OCI-LY1 (cell line): Measurements from ENCODE around the gene ZRANB2.

Experiments used
- H2AFZ ChIP-seq: fragments of 200-600 bp; sonication (generic), shearing (Covaris generic); 2 replicates; pipeline ENCODE4 v1.6.0; 2014; ENCODE audit warnings: antibody characterized with exemption, mild to moderate bottlenecking, low read length
- H3F3A ChIP-seq: fragments of 200-600 bp; sonication (generic), shearing (Covaris generic); 2 replicates; pipeline ENCODE4 v1.6.0; 2014; ENCODE audit warnings: mild to moderate bottlenecking, antibody characterized with exemption, low read length, moderate library complexity; ENCODE audit not compliant: insufficient read depth
- H3K27ac ChIP-seq: fragments of 200-600 bp; sonication (generic); 2 replicates; pipeline ENCODE4 v1.5.1; 2014; ENCODE audit warnings: low read length, mixed run types, mild to moderate bottlenecking, low read depth; ENCODE audit not compliant: poor library complexity, severe bottlenecking
- H3K27me3 ChIP-seq: fragments of 200-600 bp; sonication (generic); 2 replicates; pipeline ENCODE4 v1.6.0; 2014; ENCODE audit warnings: antibody characterized with exemption, mild to moderate bottlenecking, low read length, moderate library complexity; ENCODE audit not compliant: insufficient read depth
- H3K36me3 ChIP-seq: fragments of 200-600 bp; sonication (generic); 2 replicates; pipeline ENCODE4 v1.6.1; 2014; ENCODE audit warnings: mild to moderate bottlenecking, antibody characterized with exemption, low read length, moderate library complexity, mixed read lengths; ENCODE audit not compliant: insufficient read depth
- H3K4me1 ChIP-seq: fragments of 200-600 bp; sonication (generic); 2 replicates; pipeline ENCODE4 v1.5.1; 2014; ENCODE audit warnings: mild to moderate bottlenecking, low read length, moderate library complexity; ENCODE audit not compliant: insufficient read depth, severe bottlenecking
- H3K4me2 ChIP-seq: fragments of 200-600 bp; sonication (generic), shearing (Covaris generic); 2 replicates; pipeline ENCODE4 v1.6.1; 2014; ENCODE audit warnings: low read length
- H3K4me3 ChIP-seq: fragments of 200-600 bp; sonication (generic); 2 replicates; pipeline ENCODE4 v1.5.1; 2014; ENCODE audit warnings: low read length, low read depth, mild to moderate bottlenecking, mixed read lengths; ENCODE audit not compliant: poor library complexity, severe bottlenecking
- H3K79me2 ChIP-seq: fragments of 200-600 bp; shearing (Covaris generic); 2 replicates; pipeline ENCODE4 v1.6.1; 2016; ENCODE audit warnings: mixed run types, low read length, mixed read lengths; ENCODE audit not compliant: insufficient read depth
- H3K9ac ChIP-seq: fragments of 200-600 bp; sonication (generic), shearing (Covaris generic); 2 replicates; pipeline ENCODE4 v1.6.1; 2014; ENCODE audit warnings: mild to moderate bottlenecking, low read length, mixed read lengths
- H3K9me2 ChIP-seq: fragments of 200-600 bp; sonication (generic), shearing (Covaris generic); 2 replicates; pipeline ENCODE4 v1.6.1; 2014; ENCODE audit warnings: low read depth, mild to moderate bottlenecking, low read length, mixed read lengths
- H3K9me3 ChIP-seq: fragments of 200-600 bp; shearing (Covaris generic); 2 replicates; pipeline ENCODE4 v1.6.1; 2014; ENCODE audit warnings: low read length, mixed read lengths
- H4K20me1 ChIP-seq: fragments of 200-600 bp; sonication (generic), shearing (Covaris generic); 2 replicates; pipeline ENCODE4 v1.6.0; 2016; ENCODE audit warnings: mild to moderate bottlenecking, low read length; ENCODE audit not compliant: insufficient read depth
- CTCF ChIP-seq: fragments of 200-600 bp; sonication (generic), shearing (Covaris generic); IDR thresholded peaks from 2 replicates; pipeline ENCODE4 v1.5.1; 2017; ENCODE audit warnings: mild to moderate bottlenecking, antibody characterized with exemption, low read length, moderate library complexity, mixed read lengths
- EZH2 ChIP-seq: fragments of 200-600 bp; sonication (generic), shearing (Covaris generic); IDR thresholded peaks from 2 replicates; pipeline ENCODE4 v1.8.0; 2017; ENCODE audit warnings: borderline replicate concordance, mixed run types, mild to moderate bottlenecking, antibody characterized with exemption, low read length, moderate library complexity, mixed read lengths

Gene ZRANB2

GRCh38 chr1:71083271-71083670 lies 2.4 kb upstream of the ZRANB2 start:
- 0 out of 2 replicates have a peak, but pooled peaks cover 6% of the 10 kb centered on the region for H4K20me1 ChIP-seq
- peaks cover 23% of the 10 kb centered on the region for H3K4me1 ChIP-seq

DNA sequence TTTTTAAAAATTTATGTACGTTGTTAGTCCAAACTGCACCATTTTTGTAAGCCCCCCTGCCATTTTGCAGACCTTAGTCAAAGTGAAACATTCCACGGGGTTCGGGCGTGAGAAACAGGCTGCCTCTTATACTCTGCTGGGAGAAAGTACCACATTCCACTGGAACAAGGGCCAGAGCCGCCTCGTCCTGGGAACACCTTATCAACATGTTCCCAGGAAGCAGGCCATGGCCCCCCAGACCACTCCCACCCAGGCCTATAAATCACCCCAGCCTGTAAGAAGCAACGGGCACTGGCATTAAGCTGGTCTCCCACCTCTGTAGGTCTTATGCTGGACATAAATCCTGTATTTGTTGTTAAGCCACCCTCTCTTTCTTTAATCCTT lies 854 bp upstream of the ZRANB2 start:
- peaks cover 25% of the 10 kb centered on the region for H3K36me3 ChIP-seq
- peak overlapping the region; percentile 76; the same call in 1 of the 2 replicates for H2AFZ ChIP-seq
- TF ChIP-seq EZH2 (no peak), CTCF (no peak)
- H3K79me2 ChIP-seq: peaks cover 34% of the 10 kb centered on the region
- 0 out of 2 replicates have a peak, but pooled peaks cover 6% of the 10 kb centered on the region for H4K20me1 ChIP-seq
- no peaks in the 10 kb centered on the region for H3K9me2 ChIP-seq
- peak overlapping the region; percentile 90 for H3K4me2 ChIP-seq
- H3K27ac ChIP-seq: no peak overlapping the region
- no peaks in the 10 kb centered on the region for H3K9me3 ChIP-seq
- peaks cover 23% of the 10 kb centered on the region for H3K4me1 ChIP-seq
- no peaks in the 10 kb centered on the region for H3K27me3 ChIP-seq
- no peaks in the 10 kb centered on the region for H3F3A ChIP-seq
- H3K4me3 ChIP-seq: peak overlapping the region; percentile 98
- H3K9ac ChIP-seq: peak overlapping the region; percentile 36; the same call in 1 of the 2 replicates

More at GRCh38 chr1:71083271-71083670, 2.4 kb upstream of the ZRANB2 start:
- no peak overlapping the region for H3K27ac ChIP-seq
- TF ChIP-seq EZH2 (no peak), CTCF (no peak)
- H3K4me2 ChIP-seq: no peak overlapping the region
- H3K79me2 ChIP-seq: peaks cover 26% of the 10 kb centered on the region
- no peak overlapping the region for H2AFZ ChIP-seq
- H3K27me3 ChIP-seq: no peaks in the 10 kb centered on the region
- no peaks in the 10 kb centered on the region for H3F3A ChIP-seq
- no peak overlapping the region for H3K4me3 ChIP-seq
- H3K9ac ChIP-seq: no peak overlapping the region
- no peaks in the 10 kb centered on the region for H3K9me3 ChIP-seq
- no peaks in the 10 kb centered on the region for H3K9me2 ChIP-seq
- peaks cover 9% of the 10 kb centered on the region for H3K36me3 ChIP-seq

- H3K4me2 ChIP-seq: peak overlapping the region; percentile 90
- H3K27me3 ChIP-seq: no peaks in the 10 kb centered on the region
- peak overlapping the region; percentile 89 for H3K27ac ChIP-seq
- H4K20me1 ChIP-seq: 0 out of 2 replicates have a peak, but pooled peaks cover 6% of the 10 kb centered on the region
- no peaks in the 10 kb centered on the region for H3F3A ChIP-seq
- H3K9me3 ChIP-seq: no peaks in the 10 kb centered on the region
- TF ChIP-seq EZH2: no peak
- TF ChIP-seq CTCF: no peak
- peak overlapping the region; percentile 98 for H3K4me3 ChIP-seq
- H3K79me2 ChIP-seq: peaks cover 34% of the 10 kb centered on the region
- H3K36me3 ChIP-seq: peaks cover 39% of the 10 kb centered on the region
- peaks cover 23% of the 10 kb centered on the region for H3K4me1 ChIP-seq
- no peak overlapping the region for H2AFZ ChIP-seq
- H3K9me2 ChIP-seq: no peaks in the 10 kb centered on the region
- peak overlapping the region; percentile 99 for H3K9ac ChIP-seq
These were observed 551 bp downstream of the ZRANB2 start for GRCh38 chr1:71080230-71080738.
